GM12891 (cell line): Measurements from ENCODE around the gene AP1M1.

Source experiments
- PAX5 ChIP-seq: IDR thresholded peaks from 2 replicates; pipeline ENCODE4 v1.6.1; 2011; ENCODE audit warnings: low read length, moderate library complexity, mild to moderate bottlenecking; ENCODE audit not compliant: insufficient read depth, severe bottlenecking
- POLR2AphosphoS5 ChIP-seq: IDR thresholded peaks from 2 replicates; pipeline ENCODE4 v1.6.1; 2011; ENCODE audit warnings: low read depth, low read length, control low read depth
- POU2F2 ChIP-seq: IDR thresholded peaks from 2 replicates; pipeline ENCODE4 v1.6.1; 2011; ENCODE audit warnings: low read depth, mild to moderate bottlenecking, control low read depth, low read length, moderate library complexity

DNA sequence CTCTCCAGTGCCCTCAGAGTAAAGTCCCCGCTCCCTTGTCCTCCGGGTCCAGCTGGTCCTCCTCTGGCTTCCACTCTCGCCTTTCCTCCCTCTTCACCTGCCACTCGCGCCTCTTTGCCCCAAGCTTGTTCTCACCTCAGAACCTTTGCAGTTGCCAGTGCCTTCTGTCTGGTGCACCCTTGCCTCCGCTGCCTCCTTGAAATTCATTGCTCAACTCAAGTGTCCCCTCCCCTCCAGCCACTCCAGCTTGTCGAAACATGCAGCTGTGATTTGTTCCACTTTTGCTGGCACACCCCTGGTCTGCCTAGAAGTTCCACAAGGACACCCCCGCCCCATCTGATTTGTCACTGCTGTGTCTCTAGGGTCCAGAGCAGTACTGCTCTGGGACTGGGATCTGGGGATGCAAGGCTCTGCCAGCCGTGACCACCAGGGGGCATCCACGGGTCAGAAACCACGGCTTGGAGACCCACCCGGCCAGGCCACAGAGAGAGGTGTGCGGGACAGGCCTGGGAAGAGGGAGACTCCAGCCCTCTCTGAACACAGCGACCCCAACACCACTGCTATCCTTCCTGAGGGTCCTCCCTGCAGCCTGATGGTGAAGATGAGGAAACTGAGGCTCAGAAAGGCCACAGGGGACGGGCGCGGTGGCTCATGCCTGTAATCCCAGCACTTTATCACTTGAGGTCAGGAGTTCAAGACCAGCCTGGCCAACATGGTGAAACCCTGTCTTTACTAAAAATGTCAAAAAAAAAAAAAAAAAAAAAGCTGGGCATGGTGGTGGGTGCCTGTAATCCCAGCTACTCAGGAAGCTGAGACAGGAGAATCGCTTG is 49.9 kb downstream of the AP1M1 start:
- no peak for TF ChIP-seq POU2F2
- TF ChIP-seq PAX5 = no peak
- no peak for TF ChIP-seq POLR2AphosphoS5
